ENCODE data around the gene SLC25A3.
A peak's percentile ranks its signal among the peaks of the same experiment; 100 is the strongest.
"Not testable (repeated sequence)": the region's sequence is repeated elsewhere in the genome, so short reads cannot be mapped to it uniquely, and the experiment has no call there.

SLC25A3 gene

GRCh38 chr12:98597313-98597712, 3.8 kb downstream of the SLC25A3 start:
- not testable (repeated sequence) for H3K9ac ChIP-seq (ENCODE audit: low read depth, low read length); H3K9me3 ChIP-seq (ENCODE audit: insufficient read depth, low read depth, low read length); H3K27me3 ChIP-seq (ENCODE audit: insufficient read depth, low read length); H3K27ac ChIP-seq (ENCODE audit: low read length); H3K4me3 ChIP-seq (ENCODE audit: low read length)
- Histone ChIP-seq H3K4me1 (ENCODE audit: insufficient read depth, low read length) (peaks cover 10% of the 10 kb centered on the region; the same call in 1 of the 2 replicates), H3K36me3 (ENCODE audit: insufficient read depth, low read depth, low read length) (peaks cover 73% of the 10 kb centered on the region)

- Histone ChIP-seq H3K36me3 (ENCODE audit: insufficient read depth, low read depth, low read length) (peaks cover 75% of the 10 kb centered on the region), H3K4me1 (ENCODE audit: insufficient read depth, low read length) (no peaks in the 10 kb centered on the region), H3K27me3 (ENCODE audit: insufficient read depth, low read length) (no peaks in the 10 kb centered on the region), H3K27ac (ENCODE audit: low read length) (no peak overlapping the region), H3K9ac (ENCODE audit: low read depth, low read length) (no peak overlapping the region), H3K4me3 (ENCODE audit: low read length) (no peak overlapping the region), H3K9me3 (ENCODE audit: insufficient read depth, low read depth, low read length) (no peaks in the 10 kb centered on the region)
These were observed 8.4 kb downstream of the SLC25A3 start for GRCh38 chr12:98601924-98602323.

- Histone ChIP-seq H3K4me3 (ENCODE audit: low read length) (no peak overlapping the region), H3K36me3 (ENCODE audit: insufficient read depth, low read depth, low read length) (peaks cover 30% of the 10 kb centered on the region), H3K9me3 (ENCODE audit: insufficient read depth, low read depth, low read length) (no peaks in the 10 kb centered on the region), H3K4me1 (ENCODE audit: insufficient read depth, low read length) (no peaks in the 10 kb centered on the region), H3K27ac (ENCODE audit: low read length) (no peak overlapping the region), H3K9ac (ENCODE audit: low read depth, low read length) (no peak overlapping the region), H3K27me3 (ENCODE audit: insufficient read depth, low read length) (no peaks in the 10 kb centered on the region)
These were observed 13.0 kb downstream of the SLC25A3 start for GRCh38 chr12:98606359-98606988.

GRCh38 chr12:98610596-98610995, 17.1 kb downstream of the SLC25A3 start:
- H3K4me1 ChIP-seq (ENCODE audit: insufficient read depth, low read length), result no peaks in the 10 kb centered on the region

GRCh38 chr12:98612696-98613334, 19.3 kb downstream of the SLC25A3 start:
- H3K27ac ChIP-seq (ENCODE audit: low read length), result no peak overlapping the region
- no peaks in the 10 kb centered on the region for H3K9me3 ChIP-seq (ENCODE audit: insufficient read depth, low read depth, low read length)
- no peaks in the 10 kb centered on the region for H3K36me3 ChIP-seq (ENCODE audit: insufficient read depth, low read depth, low read length)
- H3K4me3 ChIP-seq (ENCODE audit: low read length), result no peak overlapping the region
- no peaks in the 10 kb centered on the region for H3K4me1 ChIP-seq (ENCODE audit: insufficient read depth, low read length)
- H3K27me3 ChIP-seq (ENCODE audit: insufficient read depth, low read length), result no peaks in the 10 kb centered on the region
- H3K9ac ChIP-seq (ENCODE audit: low read depth, low read length), result no peak overlapping the region

More at GRCh38 chr12:98610596-98610995, 17.1 kb downstream of the SLC25A3 start:
- H3K9ac ChIP-seq (ENCODE audit: low read depth, low read length), result no peak overlapping the region
- H3K4me3 ChIP-seq (ENCODE audit: low read length), result no peak overlapping the region
- H3K27ac ChIP-seq (ENCODE audit: low read length), result no peak overlapping the region
- no peaks in the 10 kb centered on the region for H3K9me3 ChIP-seq (ENCODE audit: insufficient read depth, low read depth, low read length)
- H3K27me3 ChIP-seq (ENCODE audit: insufficient read depth, low read length), result no peaks in the 10 kb centered on the region
- no peaks in the 10 kb centered on the region for H3K36me3 ChIP-seq (ENCODE audit: insufficient read depth, low read depth, low read length)

GRCh38 chr12:98618952-98619351, 25.5 kb downstream of the SLC25A3 start:
- Histone ChIP-seq H3K4me1 (ENCODE audit: insufficient read depth, low read length) (no peaks in the 10 kb centered on the region), H3K27me3 (ENCODE audit: insufficient read depth, low read length) (no peaks in the 10 kb centered on the region), H3K27ac (ENCODE audit: low read length) (no peak overlapping the region), H3K9ac (ENCODE audit: low read depth, low read length) (no peak overlapping the region), H3K4me3 (ENCODE audit: low read length) (no peak overlapping the region), H3K36me3 (ENCODE audit: insufficient read depth, low read depth, low read length) (no peaks in the 10 kb centered on the region), H3K9me3 (ENCODE audit: insufficient read depth, low read depth, low read length) (no peaks in the 10 kb centered on the region)

- Histone ChIP-seq H3K9ac (ENCODE audit: low read depth, low read length) (no peak overlapping the region), H3K27ac (ENCODE audit: low read length) (no peak overlapping the region), H3K4me1 (ENCODE audit: insufficient read depth, low read length) (no peaks in the 10 kb centered on the region; the same call in 1 of the 2 replicates), H3K4me3 (ENCODE audit: low read length) (no peak overlapping the region), H3K36me3 (ENCODE audit: insufficient read depth, low read depth, low read length) (peaks cover 5% of the 10 kb centered on the region), H3K9me3 (ENCODE audit: insufficient read depth, low read depth, low read length) (no peaks in the 10 kb centered on the region), H3K27me3 (ENCODE audit: insufficient read depth, low read length) (no peaks in the 10 kb centered on the region)
These were observed 42.3 kb downstream of the SLC25A3 start for GRCh38 chr12:98635657-98636323.

GRCh38 chr12:98637068-98637467, 43.6 kb downstream of the SLC25A3 start:
- no peaks in the 10 kb centered on the region for H3K27me3 ChIP-seq (ENCODE audit: insufficient read depth, low read length)

GRCh38 chr12:98638009-98638408, 44.5 kb downstream of the SLC25A3 start:
- no peaks in the 10 kb centered on the region; the same call in 1 of the 2 replicates for H3K9me3 ChIP-seq (ENCODE audit: insufficient read depth, low read depth, low read length)

More at GRCh38 chr12:98637068-98637467, 43.6 kb downstream of the SLC25A3 start:
- Histone ChIP-seq H3K4me3 (ENCODE audit: low read length) (no peak overlapping the region), H3K4me1 (ENCODE audit: insufficient read depth, low read length) (no peaks in the 10 kb centered on the region; the same call in 1 of the 2 replicates), H3K27ac (ENCODE audit: low read length) (no peak overlapping the region), H3K9ac (ENCODE audit: low read depth, low read length) (no peak overlapping the region), H3K36me3 (ENCODE audit: insufficient read depth, low read depth, low read length) (peaks cover 5% of the 10 kb centered on the region), H3K9me3 (ENCODE audit: insufficient read depth, low read depth, low read length) (no peaks in the 10 kb centered on the region; the same call in 1 of the 2 replicates)

GRCh38 chr12:98639491-98639890, 46.0 kb downstream of the SLC25A3 start:
- no peaks in the 10 kb centered on the region; the same call in 1 of the 2 replicates for H3K4me1 ChIP-seq (ENCODE audit: insufficient read depth, low read length)
- no peaks in the 10 kb centered on the region for H3K36me3 ChIP-seq (ENCODE audit: insufficient read depth, low read depth, low read length)
- no peak overlapping the region for H3K9ac ChIP-seq (ENCODE audit: low read depth, low read length)
- H3K9me3 ChIP-seq (ENCODE audit: insufficient read depth, low read depth, low read length), result no peaks in the 10 kb centered on the region; the same call in 1 of the 2 replicates
- no peak overlapping the region for H3K27ac ChIP-seq (ENCODE audit: low read length)
- no peaks in the 10 kb centered on the region for H3K27me3 ChIP-seq (ENCODE audit: insufficient read depth, low read length)
- no peak overlapping the region for H3K4me3 ChIP-seq (ENCODE audit: low read length)

More at GRCh38 chr12:98638009-98638408, 44.5 kb downstream of the SLC25A3 start:
- Histone ChIP-seq H3K36me3 (ENCODE audit: insufficient read depth, low read depth, low read length) (peaks cover 2% of the 10 kb centered on the region), H3K27me3 (ENCODE audit: insufficient read depth, low read length) (no peaks in the 10 kb centered on the region), H3K27ac (ENCODE audit: low read length) (no peak overlapping the region), H3K4me1 (ENCODE audit: insufficient read depth, low read length) (no peaks in the 10 kb centered on the region; the same call in 1 of the 2 replicates), H3K4me3 (ENCODE audit: low read length) (no peak overlapping the region), H3K9ac (ENCODE audit: low read depth, low read length) (no peak overlapping the region)

- not testable (repeated sequence) for H3K9ac ChIP-seq (ENCODE audit: low read depth, low read length); H3K4me3 ChIP-seq (ENCODE audit: low read length)
These were observed 49.3 kb downstream of the SLC25A3 start for GRCh38 chr12:98642801-98643200.

GRCh38 chr12:98644433-98644711, 50.9 kb downstream of the SLC25A3 start:
- Histone ChIP-seq H3K36me3 (ENCODE audit: insufficient read depth, low read depth, low read length) (peaks cover 11% of the 10 kb centered on the region), H3K27ac (ENCODE audit: low read length) (peak overlapping the region; percentile 55), H3K4me1 (ENCODE audit: insufficient read depth, low read length) (peaks cover 3% of the 10 kb centered on the region), H3K9me3 (ENCODE audit: insufficient read depth, low read depth, low read length) (no peaks in the 10 kb centered on the region; the same call in 1 of the 2 replicates), H3K27me3 (ENCODE audit: insufficient read depth, low read length) (peaks cover 9% of the 10 kb centered on the region; the same call in 1 of the 2 replicates), H3K4me3 (ENCODE audit: low read length) (peak overlapping the region; percentile 99), H3K9ac (ENCODE audit: low read depth, low read length) (peak overlapping the region; percentile 82; the same call in 1 of the 2 replicates)

More at GRCh38 chr12:98642801-98643200, 49.3 kb downstream of the SLC25A3 start:
- H3K27ac ChIP-seq (ENCODE audit: low read length); H3K9me3 ChIP-seq (ENCODE audit: insufficient read depth, low read depth, low read length); H3K27me3 ChIP-seq (ENCODE audit: insufficient read depth, low read length); H3K4me1 ChIP-seq (ENCODE audit: insufficient read depth, low read length); H3K36me3 ChIP-seq (ENCODE audit: insufficient read depth, low read depth, low read length): not testable (repeated sequence)

All from iPS-20b (cell line).